ENCODE results near the gene CPXM2. TPM values are rescaled to one million over a fixed set of nuclear protein-coding genes. Genes with fewer than 3 reads are reported as not detected.

Gene CPXM2
- total RNA-seq, 1 donor from 2014 or later: 3.3 TPM

- no peak for ATAC-seq
These were observed 22.6 kb downstream of the CPXM2 start for GRCh38 chr10:123869020-123869414.

- peak; percentile 83 for ATAC-seq
These were observed 23.3 kb downstream of the CPXM2 start for GRCh38 chr10:123868038-123869019.

GRCh38 chr10:123865880-123866279, 25.7 kb downstream of the CPXM2 start:
- no peak for ATAC-seq

GRCh38 chr10:123865350-123865749, 26.3 kb downstream of the CPXM2 start:
- no peak for ATAC-seq

- no peak for ATAC-seq
These were observed 26.7 kb downstream of the CPXM2 start for GRCh38 chr10:123864923-123865322.

GRCh38 chr10:123863721-123864482, 27.7 kb downstream of the CPXM2 start:
- ATAC-seq: peak; percentile 86

- ATAC-seq: no peak
These were observed 28.4 kb downstream of the CPXM2 start for GRCh38 chr10:123863183-123863575.

GRCh38 chr10:123862421-123863182, 29.0 kb downstream of the CPXM2 start:
- ATAC-seq: no peak

- ATAC-seq: no peak
These were observed 30.8 kb downstream of the CPXM2 start for GRCh38 chr10:123860856-123861255.

GRCh38 chr10:123860209-123860608, 31.4 kb downstream of the CPXM2 start:
- no peak for ATAC-seq

GRCh38 chr10:123859653-123860050, 32.0 kb downstream of the CPXM2 start:
- ATAC-seq: no peak

- ATAC-seq: no peak
These were observed 32.5 kb downstream of the CPXM2 start for GRCh38 chr10:123858907-123859652.

- ATAC-seq: peak; percentile 89
These were observed 33.4 kb downstream of the CPXM2 start for GRCh38 chr10:123858077-123858681.

GRCh38 chr10:123857616-123858015, 34.0 kb downstream of the CPXM2 start:
- ATAC-seq: no peak

- no peak for ATAC-seq
These were observed 36.5 kb downstream of the CPXM2 start for GRCh38 chr10:123855008-123855684.

GRCh38 chr10:123854498-123854897, 37.1 kb downstream of the CPXM2 start:
- ATAC-seq: no peak

- ATAC-seq: no peak
These were observed 37.6 kb downstream of the CPXM2 start for GRCh38 chr10:123854003-123854402.

GRCh38 chr10:123852411-123852951, 39.1 kb downstream of the CPXM2 start:
- ATAC-seq: no peak

- no peak for ATAC-seq
These were observed 42.8 kb downstream of the CPXM2 start for GRCh38 chr10:123848564-123849457.

Data from esophagus mucosa (tissue), 1 donor.